Dedifferentiated amniotic fluid mesenchymal stem cell (primary cell): Measurements from ENCODE around the gene SLC22A23.
"Not testable (repeated sequence)": the region's sequence is repeated elsewhere in the genome, so short reads cannot be mapped to it uniquely, and the experiment has no call there.

ENCODE experiments used
- DNase-seq: peaks from one replicate; pipeline ENCODE4 v3.0.0-alpha.2; 2016; ENCODE audit errors: extremely low spot score

Gene SLC22A23

GRCh38 chr6:3385660-3386151 is 71.1 kb downstream of the SLC22A23 start:
- no peak for DNase-seq

- not testable (repeated sequence) for DNase-seq
Measured at GRCh38 chr6:3385181-3385580, 71.7 kb downstream of the SLC22A23 start.

GRCh38 chr6:3384241-3385143 is 72.4 kb downstream of the SLC22A23 start:
- no peak for DNase-seq

GRCh38 chr6:3383525-3383924 is 73.3 kb downstream of the SLC22A23 start:
- DNase-seq: no peak

GRCh38 chr6:3382326-3383279 is 74.2 kb downstream of the SLC22A23 start:
- DNase-seq: no peak

GRCh38 chr6:3381233-3381921 is 75.5 kb downstream of the SLC22A23 start:
- DNase-seq: no peak

- no peak for DNase-seq
Measured at GRCh38 chr6:3380344-3381232, 76.3 kb downstream of the SLC22A23 start.

GRCh38 chr6:3379482-3380060 is 77.3 kb downstream of the SLC22A23 start:
- DNase-seq: no peak

- not testable (repeated sequence) for DNase-seq
Measured at GRCh38 chr6:3378808-3379207, 78.0 kb downstream of the SLC22A23 start.

GRCh38 chr6:3378398-3378782 is 78.5 kb downstream of the SLC22A23 start:
- DNase-seq: not testable (repeated sequence)

- DNase-seq: no peak
Measured at GRCh38 chr6:3377536-3378397, 79.1 kb downstream of the SLC22A23 start.

GRCh38 chr6:3376893-3377535 is 79.8 kb downstream of the SLC22A23 start:
- DNase-seq: no peak

- no peak for DNase-seq
Measured at GRCh38 chr6:3376064-3376463, 80.8 kb downstream of the SLC22A23 start.

- no peak for DNase-seq
Measured at GRCh38 chr6:3373597-3374203, 83.2 kb downstream of the SLC22A23 start.

GRCh38 chr6:3372912-3373554 is 83.8 kb downstream of the SLC22A23 start:
- no peak for DNase-seq

- no peak for DNase-seq
Measured at GRCh38 chr6:3372184-3372846, 84.5 kb downstream of the SLC22A23 start.

- DNase-seq: no peak
Measured at GRCh38 chr6:3371222-3371949, 85.5 kb downstream of the SLC22A23 start.
